SHP77 treated with DMSO at 0.1 percent for 48 hours (cell line): Measurements from ENCODE around the gene ZBTB16.

Experiments used
- DNase-seq: peaks from one replicate; lab custom pipeline; 2025; lab: John Stamatoyannopoulos, UW

The ZBTB16 gene

DNA sequence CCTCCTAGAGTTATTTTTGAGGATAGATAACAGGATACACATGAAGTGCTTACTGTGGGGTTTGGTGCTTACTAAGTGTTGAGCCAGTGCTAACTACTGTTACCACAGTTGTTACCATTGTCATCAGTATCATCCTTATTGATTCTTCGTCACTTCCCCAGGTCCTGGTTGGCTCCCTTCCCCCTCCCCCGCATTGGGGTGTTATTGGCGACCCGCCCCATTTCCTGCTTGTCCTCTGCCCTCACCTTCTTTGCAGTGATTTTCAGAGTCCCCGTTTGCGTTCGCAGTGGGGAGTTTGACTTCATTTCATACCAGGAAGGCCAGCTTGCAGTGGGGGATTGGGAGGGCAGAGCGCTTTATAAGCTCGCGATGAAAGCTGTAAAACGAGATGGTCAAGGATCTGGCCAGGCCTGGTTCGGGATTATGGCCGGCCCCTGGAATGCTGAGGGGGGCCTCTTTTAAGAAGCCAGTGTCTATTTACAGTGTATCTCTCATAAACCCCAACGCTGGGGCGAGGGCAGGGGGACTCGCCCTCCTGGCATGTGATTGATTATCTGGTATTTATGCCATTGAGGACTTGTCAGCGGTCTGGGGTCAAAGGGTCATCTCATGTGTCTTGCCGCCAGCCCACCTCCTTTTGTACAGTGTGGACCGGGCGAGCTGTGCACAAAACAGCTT, 152.1 kb downstream of the ZBTB16 start:
- DNase-seq, result no peak

DNA sequence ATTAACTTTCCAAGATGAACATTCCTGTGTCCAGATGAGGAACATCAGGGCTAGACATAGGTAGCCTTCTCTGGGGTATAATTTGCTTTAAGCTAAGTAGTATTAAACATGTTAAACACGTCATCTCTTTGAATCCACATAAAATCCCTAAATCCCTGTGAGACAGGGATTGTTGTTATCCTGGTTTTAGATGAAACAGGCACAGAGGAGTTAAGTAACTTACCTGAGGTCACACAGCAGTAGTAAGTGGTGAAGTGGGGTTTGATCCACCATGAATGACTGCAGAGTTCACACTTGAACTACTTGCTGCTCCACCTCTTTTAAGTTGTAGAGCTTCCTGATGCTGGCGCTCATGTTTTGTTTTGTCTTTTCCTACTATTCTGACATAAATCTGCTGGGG, 154.1 kb downstream of the ZBTB16 start:
- no peak for DNase-seq

DNA sequence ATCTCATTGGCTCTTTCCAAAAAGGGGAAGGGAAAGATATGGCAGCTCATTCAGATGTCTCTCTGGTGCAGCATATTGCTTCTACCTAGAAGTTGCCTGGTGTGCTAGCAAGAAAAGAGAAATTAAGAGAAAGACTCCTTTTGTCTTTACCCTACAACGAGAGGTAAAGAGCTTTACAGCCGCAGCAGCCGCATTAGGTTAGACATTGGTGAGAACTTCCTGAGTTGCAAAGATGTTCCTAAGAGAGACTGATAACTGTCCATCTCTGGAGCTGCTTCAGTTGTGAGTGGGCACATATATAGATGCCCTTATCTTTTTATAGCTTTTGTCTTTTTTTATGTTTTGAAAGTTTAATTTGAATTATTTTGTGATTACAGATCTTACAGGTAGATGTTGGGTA, 155.9 kb downstream of the ZBTB16 start:
- no peak for DNase-seq

DNA sequence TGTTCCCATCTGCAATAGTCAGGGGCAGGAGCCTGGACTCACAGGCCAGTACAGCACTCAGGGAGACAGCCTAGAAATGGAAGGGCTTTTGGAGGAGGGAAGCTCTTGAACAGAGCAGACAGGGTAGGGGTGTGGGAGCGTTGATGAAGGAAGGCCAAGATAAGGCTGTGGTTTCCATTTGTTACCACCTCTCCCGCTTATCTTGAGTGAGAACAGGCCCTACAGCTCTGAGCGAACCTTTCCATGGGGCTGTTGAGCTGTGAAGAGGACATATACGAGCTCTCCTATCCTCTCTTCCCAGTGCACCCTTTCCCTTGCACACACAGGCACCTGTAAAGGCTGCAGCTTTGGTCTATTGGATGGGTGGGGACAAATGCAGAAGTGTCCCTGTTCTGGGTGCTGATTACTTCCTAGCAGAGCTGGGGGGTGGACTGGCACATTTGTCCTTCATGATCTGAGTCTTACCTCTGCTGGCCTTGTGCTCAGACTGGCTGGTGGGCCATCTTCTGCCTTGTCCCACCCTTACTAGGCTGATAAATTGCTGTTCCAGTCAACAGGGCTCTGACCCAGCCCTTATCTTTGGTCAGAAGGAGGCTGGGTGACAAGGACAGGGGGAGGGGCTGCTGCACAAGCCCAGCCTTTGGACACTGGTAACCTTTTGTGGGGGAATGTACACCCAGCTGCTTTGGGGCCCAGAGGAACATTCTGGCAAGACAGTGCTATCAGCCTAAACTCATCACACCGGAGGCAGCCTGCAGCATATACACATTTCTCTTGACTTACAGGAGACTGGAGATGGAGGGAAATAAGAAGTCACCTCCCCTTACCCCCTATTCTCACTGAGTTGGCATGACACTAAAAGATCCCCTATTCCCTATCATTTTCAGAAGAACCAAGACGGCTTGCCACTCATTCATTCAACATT, 156.6 kb downstream of the ZBTB16 start:
- no peak for DNase-seq

DNA sequence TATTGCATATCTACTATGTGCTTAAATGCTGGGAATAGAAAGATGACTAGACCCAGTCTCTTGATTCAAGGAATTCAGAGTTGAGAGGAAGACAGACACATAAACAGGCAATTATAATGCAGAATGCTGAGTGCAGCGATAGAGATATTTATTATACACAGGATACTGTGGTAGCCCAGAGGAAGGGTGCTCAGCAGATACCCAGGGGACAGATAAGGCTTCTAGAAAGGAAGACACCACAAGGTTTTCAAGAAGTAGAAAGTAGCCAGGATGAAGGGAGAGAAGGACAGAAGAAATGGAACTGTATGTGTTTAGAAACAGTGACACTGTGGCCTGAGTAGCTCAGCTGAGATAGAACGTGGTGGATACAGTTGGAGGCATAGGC, 157.3 kb downstream of the ZBTB16 start:
- no peak for DNase-seq

DNA sequence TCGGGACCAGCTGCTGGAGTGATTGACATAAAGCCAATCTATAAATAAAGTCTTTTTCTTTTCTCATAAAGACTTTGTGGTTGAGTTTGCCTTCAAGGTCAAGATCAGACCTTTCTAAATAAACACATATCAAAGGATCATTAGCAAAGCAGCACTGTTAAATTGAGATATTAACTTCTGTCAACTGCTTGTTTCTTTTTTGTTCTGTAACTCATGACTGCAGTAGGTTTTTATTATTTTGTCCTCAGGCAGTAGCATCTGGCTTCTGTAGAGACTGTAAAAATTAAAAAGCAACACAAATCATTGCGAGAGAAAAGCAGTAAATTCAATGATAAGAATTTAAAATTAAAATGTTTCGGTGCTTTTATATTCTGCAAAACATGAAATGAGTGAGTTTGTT, 159.0 kb downstream of the ZBTB16 start:
- DNase-seq, result no peak

DNA sequence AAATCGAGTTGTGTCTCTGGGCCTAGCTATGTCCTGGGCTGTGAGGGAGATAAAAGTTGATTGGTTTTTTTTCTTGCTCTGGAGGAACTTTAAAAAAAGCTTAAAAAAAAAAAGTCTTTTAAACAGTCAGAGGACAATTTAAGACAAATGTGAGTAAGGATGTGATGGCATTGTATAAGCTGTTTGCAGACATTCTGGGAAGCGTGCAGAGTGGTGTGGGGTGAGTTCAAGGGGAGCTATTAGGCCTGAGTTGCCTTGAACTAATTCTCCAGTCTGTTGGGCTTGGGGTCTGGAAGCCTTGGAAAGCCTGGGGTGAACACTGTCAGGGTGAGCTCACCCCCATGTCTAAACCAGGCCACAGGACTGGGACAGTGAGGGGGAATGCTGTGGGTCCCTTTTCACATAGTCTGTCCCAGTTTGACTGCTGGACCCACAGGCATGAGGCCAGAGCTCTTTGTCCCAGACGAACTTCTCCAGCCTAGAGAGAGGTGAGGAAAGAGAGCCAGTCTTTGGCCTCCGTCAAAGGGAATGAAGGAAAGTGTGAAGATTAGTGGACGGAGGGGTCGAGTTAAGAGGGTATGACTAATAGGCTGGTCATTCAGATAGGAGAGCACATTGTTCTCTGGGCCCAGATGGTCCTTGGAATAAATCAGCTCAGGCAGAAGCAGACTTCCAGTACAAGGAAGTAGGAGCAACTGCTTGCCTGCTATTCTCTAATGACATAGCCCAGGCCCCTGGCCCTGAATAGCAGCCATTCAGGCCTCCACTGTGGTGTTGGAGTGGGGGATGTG, 160.2 kb downstream of the ZBTB16 start:
- no peak for DNase-seq

DNA sequence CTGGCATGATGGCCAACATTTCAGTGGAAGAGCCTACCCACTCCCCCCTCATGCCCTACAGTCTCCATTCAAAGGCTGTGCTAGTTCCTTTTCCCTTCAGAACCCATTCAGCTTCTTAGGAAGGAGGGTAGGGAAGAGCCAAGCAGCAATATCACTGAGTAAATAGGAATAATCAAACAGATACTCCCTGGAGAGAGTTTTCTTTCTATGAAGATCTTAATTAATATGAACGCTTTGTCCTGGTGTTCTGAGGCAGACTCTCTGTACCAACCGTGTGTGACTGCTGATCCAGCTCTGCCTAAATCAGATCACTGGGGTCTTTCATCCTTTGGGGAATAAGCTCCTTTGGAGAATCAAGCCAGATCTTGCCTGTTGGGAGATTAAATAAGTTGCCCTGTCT, 161.5 kb downstream of the ZBTB16 start:
- no peak for DNase-seq

DNA sequence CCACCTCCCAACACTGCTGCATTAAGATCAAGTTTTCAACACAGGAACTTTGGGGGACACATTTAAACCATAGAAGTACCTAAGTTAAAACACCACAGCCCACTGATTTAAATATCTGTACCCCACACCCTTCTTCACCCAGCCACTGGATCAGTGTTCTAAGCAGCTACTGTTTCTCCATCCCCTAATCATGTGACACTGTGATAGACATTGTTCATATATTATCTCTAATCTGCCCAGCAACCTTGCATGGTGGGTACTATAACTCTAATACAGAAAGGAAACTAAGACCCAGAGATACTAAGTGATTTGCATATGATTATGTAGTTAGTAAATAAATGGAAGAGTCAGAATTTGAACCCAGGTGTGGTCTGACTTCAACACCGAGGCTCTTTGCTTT, 166.2 kb downstream of the ZBTB16 start:
- DNase-seq, result no peak

DNA sequence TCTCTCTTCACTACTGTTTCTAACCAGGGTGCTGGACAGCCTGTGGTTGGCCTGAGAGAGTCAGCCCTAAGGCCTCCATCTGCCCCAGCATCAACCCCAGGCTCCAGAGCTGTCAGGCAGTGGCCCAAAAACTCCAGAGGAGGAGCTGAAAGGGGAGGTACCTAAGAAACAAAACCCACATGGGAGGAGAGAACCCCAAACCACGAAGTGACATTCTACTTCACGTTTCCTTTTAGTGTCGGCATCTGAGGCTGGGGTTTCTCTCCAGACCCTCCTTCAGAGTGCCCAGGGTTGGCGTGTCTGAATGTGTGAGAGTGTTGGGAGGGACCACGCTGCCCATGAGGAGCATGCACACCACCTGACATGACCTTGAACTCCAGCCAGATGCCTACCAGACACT, 166.8 kb downstream of the ZBTB16 start:
- no peak for DNase-seq

DNA sequence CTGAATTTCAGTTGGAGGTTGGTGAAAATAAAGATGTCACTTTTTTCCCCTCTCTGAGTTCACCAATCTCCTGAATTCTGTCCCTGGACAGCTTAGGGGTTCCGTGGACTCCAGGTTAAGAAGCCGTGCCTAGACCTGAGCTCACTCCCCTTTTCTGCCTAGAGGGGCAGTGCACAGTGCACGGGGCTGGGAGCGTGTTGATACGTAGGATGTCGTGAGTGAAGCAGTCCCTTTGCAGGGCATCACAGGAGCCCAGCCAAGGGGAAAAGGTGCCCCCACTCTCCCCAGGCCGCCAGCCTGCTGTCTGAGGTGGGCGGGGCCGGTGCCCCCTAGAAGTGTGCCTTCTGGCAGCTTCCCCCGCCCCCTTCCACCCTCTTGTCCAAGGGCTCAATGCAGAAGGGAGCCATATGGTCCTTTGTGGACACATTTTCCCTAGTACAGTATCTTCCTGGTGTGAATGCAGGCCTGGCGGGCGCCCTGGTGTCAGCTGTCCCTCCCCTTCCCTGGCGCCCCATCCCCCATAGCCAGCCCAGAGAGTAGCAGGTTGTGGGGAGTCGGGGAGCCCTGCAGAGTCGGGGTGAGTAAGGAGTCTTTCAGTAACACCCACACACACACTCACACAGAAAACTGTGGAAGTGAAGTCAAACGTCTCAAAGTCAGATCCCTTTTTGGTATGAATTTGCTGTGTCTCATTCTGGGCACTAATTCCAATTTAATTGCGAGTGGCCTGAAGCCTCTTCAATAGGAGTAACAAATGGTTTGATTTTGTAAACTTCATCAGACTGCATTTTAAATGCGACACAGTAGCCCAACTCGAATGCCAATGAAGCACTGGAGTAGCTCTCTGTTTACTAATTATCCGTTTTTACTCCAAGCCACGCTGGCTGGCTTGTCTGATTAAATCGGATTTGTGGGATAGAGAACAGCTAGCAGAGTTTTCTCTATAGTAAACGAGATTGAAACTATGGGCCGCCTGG, 169.2 kb downstream of the ZBTB16 start:
- DNase-seq, result no peak

DNA sequence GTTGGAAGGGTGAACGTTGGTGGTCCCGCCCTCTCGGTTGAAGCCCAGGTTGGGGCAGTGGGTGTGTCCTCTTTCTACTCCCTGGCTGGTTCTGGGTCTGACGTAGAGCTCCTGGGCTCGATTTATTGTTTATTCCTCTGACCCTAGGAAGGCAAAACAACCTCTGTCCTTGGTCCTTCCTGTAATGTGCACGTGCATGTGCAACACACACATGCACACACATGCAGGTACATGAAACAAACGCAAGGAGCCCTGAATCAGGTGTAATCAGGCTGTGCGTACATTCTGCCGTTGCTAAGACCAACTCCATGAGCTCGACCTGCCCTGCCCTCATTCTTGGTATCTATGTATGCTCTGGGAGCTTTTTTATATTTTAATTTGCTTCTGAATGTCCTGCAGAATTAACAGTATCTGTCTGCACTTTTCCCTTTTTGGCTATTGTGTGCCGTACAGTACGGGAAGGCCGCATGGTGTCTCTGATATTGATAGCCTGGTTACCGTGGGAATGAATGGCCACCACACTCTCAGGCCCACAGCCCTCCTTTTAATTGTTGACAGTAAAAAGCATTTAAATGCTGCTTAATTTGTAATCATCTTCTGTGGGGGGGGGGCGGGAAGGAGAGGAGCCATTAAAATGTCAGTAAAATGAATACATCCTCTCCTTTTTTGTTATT, 170.7 kb downstream of the ZBTB16 start:
- DNase-seq, result no peak

DNA sequence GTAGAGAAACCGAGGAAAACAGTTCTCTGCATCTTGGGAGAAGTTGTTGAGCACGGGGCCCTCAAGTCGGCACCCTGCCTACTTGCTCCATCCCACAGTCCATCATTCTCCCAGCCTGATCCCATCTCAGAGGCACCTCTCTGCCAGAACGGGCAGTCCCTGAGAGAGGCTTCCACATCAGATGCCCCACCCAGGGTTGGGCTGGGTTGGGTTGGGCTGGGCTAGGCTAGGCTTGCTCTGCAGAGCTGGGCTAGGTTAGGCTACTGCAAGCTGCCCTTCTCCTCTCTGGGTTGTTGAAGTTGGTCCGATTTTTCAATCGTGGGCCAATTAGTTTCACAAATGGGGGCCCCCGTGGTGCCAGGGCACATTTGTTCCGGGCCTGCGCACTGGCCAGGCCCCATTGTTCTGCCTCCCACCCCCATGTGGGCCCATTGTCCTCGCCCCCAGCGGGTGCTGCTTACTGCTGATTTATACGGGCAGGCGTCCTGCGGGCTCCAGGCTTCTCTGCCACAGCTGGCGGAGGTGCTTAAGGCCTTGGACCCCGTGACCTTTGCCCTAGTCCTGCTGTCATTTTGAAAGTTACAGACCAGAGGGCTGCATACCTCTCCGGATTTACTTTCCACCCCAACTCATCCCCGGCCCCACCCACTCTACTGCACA, 173.0 kb downstream of the ZBTB16 start:
- DNase-seq, result no peak

DNA sequence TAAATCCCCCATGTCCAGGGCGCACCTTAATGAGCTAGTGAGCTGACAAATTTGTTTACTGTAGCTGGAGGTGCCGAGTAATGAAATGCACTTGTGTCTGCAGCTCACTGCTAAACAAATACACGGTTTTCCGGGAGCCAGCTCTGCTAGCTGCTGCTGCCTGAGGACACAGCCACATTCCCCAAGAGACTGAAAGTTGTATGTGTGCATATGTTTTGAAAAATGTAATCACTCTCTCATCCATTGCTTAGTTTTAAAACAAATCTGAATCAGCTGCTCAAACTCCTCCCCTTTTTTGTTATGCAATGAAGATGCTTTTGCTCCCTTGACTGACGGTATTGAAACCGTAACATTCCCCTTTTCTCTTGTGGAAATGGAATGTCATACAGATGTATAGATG, 174.2 kb downstream of the ZBTB16 start:
- DNase-seq, result no peak

DNA sequence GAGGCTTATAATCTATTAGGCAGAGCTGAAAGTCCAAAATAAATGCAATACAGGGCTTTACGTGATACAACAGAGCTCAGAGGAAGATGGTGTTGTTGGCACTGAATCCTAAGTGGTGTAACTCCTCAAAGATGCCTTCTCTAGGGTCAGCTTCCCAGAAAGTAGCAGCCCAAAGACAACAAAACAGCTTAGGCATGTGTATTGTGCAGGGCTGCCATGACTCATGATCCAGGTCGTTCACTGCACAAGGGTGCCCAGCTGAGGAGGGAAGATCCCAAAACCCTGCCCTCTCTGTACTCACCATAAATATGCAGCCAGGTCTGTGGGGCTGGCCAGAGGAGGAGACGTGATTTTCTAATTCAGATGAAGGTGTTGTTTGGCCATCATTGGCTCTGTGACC, 177.3 kb downstream of the ZBTB16 start:
- DNase-seq, result no peak

DNA sequence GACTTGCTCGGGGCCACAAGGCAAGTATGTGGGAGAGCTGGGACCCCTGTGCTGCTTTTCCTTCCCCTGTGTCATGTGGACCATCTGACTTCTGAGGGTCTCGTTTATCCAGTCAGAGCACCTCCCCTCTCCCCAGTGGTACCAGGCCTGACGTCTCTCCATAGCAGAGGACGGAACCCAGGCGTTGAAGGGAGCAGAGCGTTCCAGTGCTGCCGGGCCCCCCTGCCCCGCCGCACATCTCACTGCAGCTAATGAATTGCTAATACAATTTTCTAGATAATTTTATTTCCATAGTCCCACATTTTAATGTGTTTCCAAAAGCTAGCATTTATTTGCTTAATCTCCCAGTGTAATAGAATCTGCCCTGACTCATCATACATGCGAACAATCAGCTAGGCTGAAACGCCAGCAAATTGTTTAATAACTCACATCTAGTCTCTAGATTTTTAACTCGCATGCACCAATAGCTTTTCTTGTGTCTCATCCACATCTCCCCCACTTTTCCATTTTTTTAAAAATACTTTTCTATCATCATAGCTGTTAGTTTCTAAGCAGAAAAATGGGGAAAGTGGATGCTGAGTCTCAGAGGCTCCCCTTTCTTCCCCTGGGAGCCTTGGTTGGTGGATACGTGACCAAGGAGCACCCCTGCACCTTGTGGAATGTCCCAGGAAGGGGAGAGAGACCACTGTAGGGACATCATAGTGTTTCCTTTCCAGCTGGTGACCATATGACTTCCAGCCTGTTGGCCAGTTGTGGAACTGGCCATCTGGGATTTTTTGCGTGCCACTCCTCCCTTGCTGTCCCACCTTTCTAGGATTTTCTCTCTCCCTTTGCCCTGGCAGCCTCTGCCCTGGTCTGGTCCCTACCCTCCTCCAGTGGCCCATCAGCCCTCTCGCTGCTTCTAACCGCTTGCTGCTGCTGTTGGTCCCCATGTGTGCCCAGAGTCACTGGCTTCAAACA, 178.1 kb downstream of the ZBTB16 start:
- DNase-seq, result no peak

DNA sequence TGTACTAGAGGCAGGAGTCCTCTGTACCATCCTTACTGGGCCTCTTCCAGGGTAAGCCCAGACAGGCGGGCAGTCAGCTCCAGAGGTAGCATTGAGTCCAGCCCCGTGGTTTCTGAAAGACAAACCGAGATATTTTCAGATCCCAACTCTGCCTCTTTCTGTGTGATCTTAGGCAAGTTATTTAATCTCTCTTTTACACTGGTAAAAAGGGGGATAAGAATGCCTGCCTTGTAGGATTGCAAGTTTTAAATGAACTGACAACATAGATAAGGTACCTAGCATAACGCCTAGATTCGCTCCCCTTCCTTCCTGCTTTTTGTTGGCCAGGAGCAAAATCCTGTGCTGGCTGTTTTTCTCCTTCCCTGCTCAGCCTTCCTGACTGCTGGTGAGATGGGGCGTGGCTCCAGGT, 180.2 kb downstream of the ZBTB16 start:
- DNase-seq, result no peak

DNA sequence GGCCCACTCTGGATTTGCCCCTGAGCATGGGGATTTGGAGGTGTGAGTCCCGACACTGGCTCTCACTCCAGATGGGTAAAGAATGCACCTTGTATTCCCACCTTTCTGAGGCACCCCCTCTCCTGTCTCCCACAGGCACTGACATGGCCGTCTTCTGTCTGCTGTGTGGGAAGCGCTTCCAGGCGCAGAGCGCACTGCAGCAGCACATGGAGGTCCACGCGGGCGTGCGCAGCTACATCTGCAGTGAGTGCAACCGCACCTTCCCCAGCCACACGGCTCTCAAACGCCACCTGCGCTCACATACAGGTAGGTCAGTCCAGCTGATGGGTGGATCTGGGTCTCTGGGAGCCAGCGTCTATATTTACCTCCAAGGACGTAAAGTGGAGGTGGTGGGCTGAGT, 182.5 kb downstream of the ZBTB16 start:
- DNase-seq, result no peak
